GF-D8 (cell line): ENCODE data around the gene MYO3A.
"Not testable (repeated sequence)": the region's sequence is repeated elsewhere in the genome, so short reads cannot be mapped to it uniquely, and the experiment has no call there.

Experiments
- DNase-seq: peaks from one replicate; lab custom pipeline; 2025; lab: John Stamatoyannopoulos, UW

MYO3A gene

GRCh38 chr10:26090762-26091161, 156.7 kb downstream of the MYO3A start:
- DNase-seq: no peak

DNA sequence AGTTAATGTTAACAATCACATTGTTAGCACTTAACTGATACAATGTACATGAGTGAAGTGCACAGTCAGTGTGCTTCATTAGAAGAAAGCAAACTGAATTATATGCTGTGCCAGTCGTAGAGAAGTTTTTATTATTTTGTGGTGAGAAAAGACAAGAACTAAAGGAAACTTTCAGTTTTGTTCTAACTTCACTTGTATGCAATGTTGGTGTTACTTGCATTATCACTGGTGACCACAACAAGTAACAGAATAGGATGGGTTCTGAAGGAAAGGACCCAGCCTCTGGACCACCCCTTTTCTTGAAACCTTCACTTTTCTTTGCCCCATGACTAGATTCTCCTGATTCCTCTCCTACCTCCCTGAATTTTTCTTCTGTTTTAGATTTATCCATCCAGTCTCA, 159.2 kb downstream of the MYO3A start:
- DNase-seq: no peak

GRCh38 chr10:26095781-26096180, 161.8 kb downstream of the MYO3A start:
- no peak for DNase-seq

DNA sequence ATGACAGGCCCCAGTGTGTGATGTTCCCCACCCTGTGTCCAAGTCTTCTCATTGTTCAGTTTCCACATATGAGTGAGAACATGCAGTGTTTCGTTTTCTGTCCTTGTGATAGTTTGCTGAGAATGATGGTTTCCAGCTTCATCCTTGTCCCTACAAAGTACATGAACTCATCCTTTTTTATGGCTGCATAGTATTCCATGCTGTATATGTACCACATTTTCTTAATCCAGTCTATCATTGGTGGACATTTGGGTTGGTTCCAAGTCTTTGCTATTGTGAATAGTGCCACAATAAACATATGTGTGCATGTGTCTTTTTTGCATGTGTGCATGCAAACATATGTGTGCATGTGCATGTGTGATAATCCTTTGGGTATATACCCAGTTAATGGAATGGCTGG, 163.5 kb downstream of the MYO3A start:
- DNase-seq: not testable (repeated sequence)

- DNase-seq: no peak
These were observed 178.5 kb downstream of the MYO3A start for GRCh38 chr10:26112532-26112931.

GRCh38 chr10:26138613-26139012, 204.6 kb downstream of the MYO3A start:
- no peak for DNase-seq

DNA sequence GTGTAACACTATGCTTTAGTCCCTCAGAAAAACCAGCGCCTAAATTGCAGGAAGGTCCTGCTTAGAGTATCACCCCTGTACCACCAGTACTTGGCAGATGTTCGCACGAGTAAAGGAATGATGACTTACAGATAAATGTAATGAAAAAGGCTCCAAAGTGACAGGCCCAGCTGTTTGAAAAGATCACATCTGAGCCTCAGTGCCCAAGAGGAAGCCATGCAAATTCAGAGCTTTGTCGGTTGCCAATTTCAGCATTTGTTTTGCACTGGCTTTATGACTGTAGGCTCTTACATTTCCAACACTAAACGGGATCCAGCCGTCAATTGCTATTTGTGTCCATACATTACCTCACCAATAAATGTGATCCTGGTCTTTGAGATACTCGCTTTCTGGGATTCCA, 222.0 kb downstream of the MYO3A start:
- no peak for DNase-seq

GRCh38 chr10:26157734-26158133, 223.7 kb downstream of the MYO3A start:
- no peak for DNase-seq

DNA sequence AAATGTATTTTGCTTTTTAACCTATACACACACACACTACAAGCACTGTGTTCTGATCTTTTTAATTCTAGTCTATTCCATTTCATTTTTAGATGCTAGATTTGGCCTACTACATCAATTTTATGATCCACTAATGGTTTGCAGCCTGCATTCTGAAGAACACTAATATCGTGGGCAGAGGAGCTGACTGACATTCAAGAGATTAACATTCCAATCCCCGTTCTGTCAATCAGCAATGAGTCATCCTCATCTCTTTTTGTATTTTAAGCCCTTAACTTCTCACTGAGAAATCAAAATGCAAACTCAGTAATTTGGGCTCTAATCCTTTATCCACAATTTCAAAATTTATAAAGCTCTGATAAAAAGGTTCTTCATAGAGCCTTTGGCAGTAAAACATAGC, 235.4 kb downstream of the MYO3A start:
- no peak for DNase-seq

- DNase-seq: no peak
These were observed 238.1 kb downstream of the MYO3A start for GRCh38 chr10:26172131-26172530.

DNA sequence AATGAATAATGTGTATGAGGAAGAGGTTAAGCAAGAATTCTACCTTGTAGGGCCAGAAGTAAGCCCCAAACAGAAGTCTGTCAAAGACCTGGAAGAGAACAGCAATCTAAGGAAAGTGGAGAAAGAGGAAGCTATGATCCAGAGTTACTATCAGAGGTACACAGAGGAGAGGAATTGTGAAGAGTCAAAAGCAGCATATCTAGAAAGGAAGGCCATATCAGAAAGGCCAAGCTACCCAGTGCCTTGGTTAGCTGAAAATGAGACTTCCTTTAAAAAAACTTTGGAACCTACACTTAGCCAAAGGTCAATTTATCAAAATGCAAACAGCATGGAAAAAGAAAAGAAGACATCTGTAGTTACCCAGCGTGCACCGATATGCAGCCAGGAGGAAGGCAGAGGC, 239.8 kb downstream of the MYO3A start:
- DNase-seq: no peak

- no peak for DNase-seq
These were observed 243.3 kb downstream of the MYO3A start for GRCh38 chr10:26177341-26177740.

GRCh38 chr10:26194275-26194674, 260.2 kb downstream of the MYO3A start:
- no peak for DNase-seq

DNA sequence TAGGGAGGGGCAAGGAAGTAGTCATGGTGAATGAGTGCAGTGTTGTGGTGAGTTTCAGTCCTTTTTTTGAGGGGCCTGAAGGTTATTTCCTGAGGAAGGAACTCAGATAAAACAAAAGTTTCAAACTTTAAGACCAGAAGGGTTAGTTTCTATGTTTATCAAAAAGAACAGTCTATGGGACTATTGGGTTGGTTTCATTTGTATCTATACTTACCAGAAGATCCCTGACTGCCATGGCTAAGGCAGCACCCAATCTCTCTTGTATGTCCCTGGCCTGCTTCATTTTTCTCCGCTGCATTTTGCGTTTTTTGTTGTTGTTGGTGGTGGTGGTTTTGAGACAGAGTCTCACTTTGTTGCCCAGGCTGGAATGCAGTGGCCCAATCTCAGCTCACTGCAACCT, 263.2 kb downstream of the MYO3A start:
- no peak for DNase-seq

DNA sequence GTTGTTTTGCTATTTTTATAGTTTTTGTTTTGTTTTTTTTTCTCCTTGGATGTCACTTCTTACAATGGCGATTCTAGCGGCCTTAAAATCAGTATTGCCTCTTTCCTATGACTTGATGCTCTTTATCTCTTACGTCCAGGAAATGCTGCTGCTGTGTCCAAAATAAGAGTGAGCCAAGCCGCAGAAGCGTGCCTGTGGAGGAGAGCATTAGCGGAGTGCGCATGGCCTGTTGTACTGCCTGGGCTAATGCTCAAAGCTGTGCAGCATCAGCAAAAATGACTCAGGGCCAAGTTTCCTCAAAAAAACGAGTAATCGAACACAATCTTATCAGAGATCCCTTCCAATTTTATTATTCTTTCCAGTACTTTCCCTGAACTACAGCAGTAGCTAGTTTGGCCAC, 264.1 kb downstream of the MYO3A start:
- DNase-seq: no peak

DNA sequence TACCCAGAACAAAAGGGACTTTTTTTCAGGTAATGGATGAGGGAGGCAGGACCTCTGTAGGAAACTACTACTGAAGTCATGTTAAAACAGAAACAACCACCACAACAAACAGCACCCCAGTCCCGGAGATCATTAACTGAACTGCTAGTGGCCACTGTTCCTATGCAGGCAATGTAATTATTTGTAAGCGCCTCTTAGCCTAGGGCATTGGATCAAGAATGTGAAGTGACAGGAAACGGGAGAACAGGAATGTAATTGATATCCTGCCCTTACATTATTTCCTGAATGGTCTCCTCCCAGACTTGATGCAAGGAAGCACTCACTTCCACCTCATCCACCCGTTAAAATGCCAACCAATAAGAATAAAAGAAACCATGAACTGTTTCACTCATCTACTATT, 265.8 kb downstream of the MYO3A start:
- no peak for DNase-seq

GRCh38 chr10:26205223-26205622, 271.2 kb downstream of the MYO3A start:
- no peak for DNase-seq

DNA sequence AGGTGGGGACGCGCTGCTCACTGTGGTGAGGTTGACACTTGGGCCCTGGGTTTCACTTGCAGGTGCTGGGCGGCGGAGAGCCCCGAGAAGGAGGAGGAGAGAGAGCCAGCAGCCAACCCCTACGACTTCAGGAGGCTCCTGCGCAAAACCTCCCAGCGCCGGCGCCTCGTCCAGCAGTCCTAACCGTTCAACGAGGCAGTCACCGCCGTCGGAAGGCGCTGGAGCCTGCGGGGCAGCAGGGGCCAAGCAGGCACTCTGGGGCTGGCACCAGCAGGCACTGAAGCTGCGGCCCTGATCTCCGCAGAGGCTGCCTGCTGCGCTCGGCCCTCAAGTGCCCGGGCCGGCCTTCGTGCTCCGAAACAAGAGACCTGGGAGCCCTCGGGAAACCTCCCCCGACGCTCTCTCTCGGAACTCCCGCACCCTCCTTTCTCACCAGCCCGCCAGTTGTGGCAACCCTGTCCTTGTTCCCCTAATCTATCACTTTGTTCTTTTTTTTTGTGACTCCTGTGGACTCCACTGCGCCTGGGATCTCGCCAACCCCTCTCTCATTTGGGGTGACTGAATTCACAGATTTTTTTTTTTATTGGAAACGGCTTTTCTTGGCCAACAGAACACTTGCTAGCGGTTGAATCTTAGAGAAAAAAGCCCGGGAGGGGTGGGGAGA, 277.9 kb downstream of the MYO3A start:
- no peak for DNase-seq

DNA sequence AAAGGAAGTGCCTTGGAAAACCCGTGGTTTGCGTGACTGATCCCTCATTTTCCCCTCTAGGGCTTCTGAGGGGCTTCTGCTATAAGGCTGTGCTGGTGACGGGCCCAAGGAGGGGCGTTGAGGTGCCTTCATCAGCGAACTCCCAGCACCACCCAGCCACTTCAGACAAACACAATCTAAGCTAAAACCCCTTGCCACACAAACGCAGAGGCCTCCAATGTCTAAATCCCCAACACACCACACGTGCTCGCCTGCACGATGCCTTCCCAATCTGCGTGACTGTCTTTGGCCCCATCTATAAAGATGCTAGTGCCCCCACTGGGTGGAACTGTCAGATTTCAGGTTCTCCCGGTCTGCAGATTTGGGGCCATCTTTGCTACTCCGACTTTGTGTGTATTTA, 278.5 kb downstream of the MYO3A start:
- no peak for DNase-seq

GRCh38 chr10:26213157-26213800, 279.2 kb downstream of the MYO3A start:
- no peak for DNase-seq

DNA sequence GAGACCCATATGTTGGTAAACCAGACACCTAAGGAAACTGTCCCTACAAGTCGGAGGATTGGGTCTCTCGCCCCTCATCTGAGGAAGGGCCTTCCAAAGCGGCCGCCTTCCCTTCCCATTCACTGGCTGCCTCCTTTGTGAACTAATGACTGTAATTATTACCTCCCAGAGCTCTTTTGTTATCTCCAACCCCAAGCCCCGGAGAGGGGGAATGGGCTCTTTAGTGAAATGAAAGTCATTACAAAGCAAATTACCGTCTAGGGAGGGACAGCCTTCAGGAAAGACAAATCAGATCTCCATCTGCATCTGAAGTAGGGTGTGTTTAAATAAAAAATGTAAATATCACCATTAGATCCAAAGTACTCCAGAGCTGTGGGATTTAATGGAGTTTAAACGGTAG, 280.0 kb downstream of the MYO3A start:
- DNase-seq: no peak

- no peak for DNase-seq
These were observed 280.7 kb downstream of the MYO3A start for GRCh38 chr10:26214551-26215395.

DNA sequence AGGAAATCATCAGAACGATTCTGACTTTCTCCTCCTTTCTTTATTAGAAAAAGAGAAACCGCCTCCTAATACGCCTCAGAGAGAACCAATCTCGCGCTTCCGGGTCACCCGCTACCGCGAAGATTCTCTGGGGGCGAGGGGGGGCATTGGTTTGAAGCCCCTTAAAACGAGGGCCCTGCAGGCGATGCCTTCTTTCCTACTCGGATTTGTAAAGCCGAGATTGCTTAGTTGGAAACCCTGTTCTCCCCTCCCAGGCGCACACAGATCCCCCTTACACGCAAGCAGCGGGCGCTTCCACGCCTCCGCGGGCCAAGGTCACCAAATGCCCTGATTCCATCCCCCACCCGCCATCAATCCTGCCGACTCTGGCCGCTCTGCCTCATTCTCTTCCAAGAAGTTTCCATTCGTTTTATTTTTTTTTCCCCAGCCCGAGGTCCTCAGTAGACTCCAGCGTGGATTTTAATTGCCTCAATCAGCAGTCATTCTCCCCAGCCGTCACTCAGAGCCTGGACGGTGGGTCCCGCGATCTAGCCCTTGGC, 281.4 kb downstream of the MYO3A start:
- DNase-seq: no peak
